ENCODE results near the gene LRMDA. TPM values are rescaled to one million over a fixed set of nuclear protein-coding genes. Genes with fewer than 3 reads are reported as not detected.

LRMDA gene
- total and polyA plus RNA-seq, 12 donors, result 30.7 to 132 (median 78.1) TPM

DNA sequence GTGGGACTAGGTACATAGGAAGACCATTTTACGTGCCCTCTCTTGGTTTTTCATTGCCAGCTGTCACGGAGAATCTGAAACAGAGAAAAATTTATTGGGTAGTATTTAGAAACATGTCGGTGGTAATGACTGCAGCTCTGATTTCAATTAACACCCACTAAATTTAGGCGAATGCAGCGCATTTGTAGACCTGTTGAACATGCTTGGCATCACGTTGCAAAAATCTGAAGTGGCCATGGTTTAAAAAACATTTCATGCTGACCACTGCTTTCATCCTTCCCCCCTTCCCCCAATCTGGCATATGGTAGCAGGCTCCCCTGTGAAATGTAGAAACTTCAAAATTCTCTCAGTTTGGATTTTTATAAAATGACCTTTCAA, 34.0 kb downstream of the LRMDA start:
- Histone ChIP-seq H3K4me1 (replicated peaks in 1 of 2) (peaks cover 24 to 52% of the 10 kb centered on the region in 2 donors), H3K4me3 (no peak overlapping the region), H3K36me3 (replicated peaks in 1 of 2) (no peaks in the 10 kb centered on the region), H3K27me3 (no peaks in the 10 kb centered on the region), H3K9me3 (replicated peaks in 1 of 3) (no peaks in the 10 kb centered on the region), H3K27ac (no peak overlapping the region)
- peak in 1 of 7 donors; percentile 30 for DNase-seq
- intact Hi-C loops (cut with DNase I), result loop anchor here in 1 of 2 donors (10.0 kb wide), 1 partner anchor 61 kb away; the partner anchor contains the start of gene ZNF503
- WGBS, 4 donors, result 90 to 96% (median 92%) methylated on average over 6 of the region's 6 CpGs
- TF ChIP-seq, protein P1, sequence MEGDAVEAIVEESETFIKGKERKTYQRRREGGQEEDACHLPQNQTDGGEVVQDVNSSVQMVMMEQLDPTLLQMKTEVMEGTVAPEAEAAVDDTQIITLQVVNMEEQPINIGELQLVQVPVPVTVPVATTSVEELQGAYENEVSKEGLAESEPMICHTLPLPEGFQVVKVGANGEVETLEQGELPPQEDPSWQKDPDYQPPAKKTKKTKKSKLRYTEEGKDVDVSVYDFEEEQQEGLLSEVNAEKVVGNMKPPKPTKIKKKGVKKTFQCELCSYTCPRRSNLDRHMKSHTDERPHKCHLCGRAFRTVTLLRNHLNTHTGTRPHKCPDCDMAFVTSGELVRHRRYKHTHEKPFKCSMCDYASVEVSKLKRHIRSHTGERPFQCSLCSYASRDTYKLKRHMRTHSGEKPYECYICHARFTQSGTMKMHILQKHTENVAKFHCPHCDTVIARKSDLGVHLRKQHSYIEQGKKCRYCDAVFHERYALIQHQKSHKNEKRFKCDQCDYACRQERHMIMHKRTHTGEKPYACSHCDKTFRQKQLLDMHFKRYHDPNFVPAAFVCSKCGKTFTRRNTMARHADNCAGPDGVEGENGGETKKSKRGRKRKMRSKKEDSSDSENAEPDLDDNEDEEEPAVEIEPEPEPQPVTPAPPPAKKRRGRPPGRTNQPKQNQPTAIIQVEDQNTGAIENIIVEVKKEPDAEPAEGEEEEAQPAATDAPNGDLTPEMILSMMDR (IDR thresholded peaks at IDR 0.05), result no peak
- no peak for TF ChIP-seq POLR2A (IDR thresholded peaks at IDR 0.05)

DNA sequence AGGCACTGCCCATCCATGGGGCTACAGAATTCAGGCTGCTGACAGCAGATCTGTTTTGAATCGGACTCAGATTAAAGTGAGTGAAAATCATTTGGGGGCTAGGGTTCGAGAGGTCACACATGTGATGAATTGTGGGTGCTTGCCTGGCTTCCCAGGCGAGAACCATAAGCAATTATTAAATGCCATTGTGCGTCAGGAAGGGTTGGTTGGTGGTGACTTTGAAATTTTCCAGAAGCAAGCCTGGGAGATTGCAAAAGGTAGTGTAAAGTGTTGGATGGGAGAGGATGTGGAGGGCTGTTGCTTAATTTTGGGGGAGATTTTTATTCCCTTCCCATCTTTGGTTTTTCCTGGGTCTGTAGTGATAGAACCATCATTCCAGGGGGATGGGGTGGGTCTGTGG, 34.6 kb downstream of the LRMDA start:
- intact Hi-C loops (cut with DNase I), result loop anchor here in 1 of 2 donors (10.0 kb wide), 1 partner anchor 61 kb away; the partner anchor contains the start of gene ZNF503
- Histone ChIP-seq H3K4me3 (no peak overlapping the region), H3K36me3 (replicated peaks in 1 of 2) (no peaks in the 10 kb centered on the region), H3K9me3 (replicated peaks in 1 of 3) (no peaks in the 10 kb centered on the region), H3K27ac (no peak overlapping the region), H3K4me1 (replicated peaks in 1 of 2) (peaks cover 24 to 53% of the 10 kb centered on the region in 2 donors), H3K27me3 (no peaks in the 10 kb centered on the region)
- TF ChIP-seq, protein P1 (IDR thresholded peaks at IDR 0.05), result no peak
- TF ChIP-seq POLR2A (IDR thresholded peaks at IDR 0.05), result no peak
- no peak for DNase-seq
- 95 to 98% (median 96%) methylated on average over 4 of the region's 4 CpGs for WGBS, 4 donors

DNA sequence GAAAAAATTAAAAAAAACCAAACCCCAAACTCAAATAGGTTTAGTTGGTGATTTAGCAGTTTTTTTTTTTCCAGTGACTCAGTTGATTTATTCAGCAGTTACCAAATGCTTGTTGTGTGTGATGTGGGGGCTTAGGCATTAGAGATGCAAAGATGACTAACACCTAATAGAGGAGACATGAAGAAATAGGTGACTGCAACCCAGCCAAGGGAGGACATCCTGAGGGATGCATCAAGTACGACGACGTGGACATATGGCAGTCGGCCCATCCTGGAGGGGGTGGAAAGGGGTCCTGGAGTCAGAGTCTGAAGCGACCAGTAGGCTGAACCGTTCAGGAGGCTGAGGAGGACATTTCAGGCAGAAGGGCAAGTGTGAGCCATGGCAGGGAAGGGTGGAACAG, 35.5 kb downstream of the LRMDA start:
- H3K4me1 ChIP-seq (replicated peaks in 1 of 2), result peaks cover 24 to 52% of the 10 kb centered on the region in 2 donors
- 85 to 96% (median 88%) methylated on average over 6 of the region's 6 CpGs for WGBS, 4 donors
- H3K4me3 ChIP-seq, result no peak overlapping the region
- DNase-seq, result peak in 2 of 7 donors; percentile 17 to 48
- TF ChIP-seq, protein P1 (IDR thresholded peaks at IDR 0.05), result no peak
- no peak for TF ChIP-seq POLR2A (IDR thresholded peaks at IDR 0.05)
- H3K27ac ChIP-seq, result no peak overlapping the region
- no peaks in the 10 kb centered on the region for H3K27me3 ChIP-seq
- intact Hi-C loops (cut with DNase I), result loop anchor here in 1 of 2 donors (10.0 kb wide), 1 partner anchor 62 kb away; the partner anchor contains the start of gene ZNF503
- no peaks in the 10 kb centered on the region for H3K36me3 ChIP-seq (replicated peaks in 1 of 2)
- no peaks in the 10 kb centered on the region for H3K9me3 ChIP-seq (replicated peaks in 1 of 3)

DNA sequence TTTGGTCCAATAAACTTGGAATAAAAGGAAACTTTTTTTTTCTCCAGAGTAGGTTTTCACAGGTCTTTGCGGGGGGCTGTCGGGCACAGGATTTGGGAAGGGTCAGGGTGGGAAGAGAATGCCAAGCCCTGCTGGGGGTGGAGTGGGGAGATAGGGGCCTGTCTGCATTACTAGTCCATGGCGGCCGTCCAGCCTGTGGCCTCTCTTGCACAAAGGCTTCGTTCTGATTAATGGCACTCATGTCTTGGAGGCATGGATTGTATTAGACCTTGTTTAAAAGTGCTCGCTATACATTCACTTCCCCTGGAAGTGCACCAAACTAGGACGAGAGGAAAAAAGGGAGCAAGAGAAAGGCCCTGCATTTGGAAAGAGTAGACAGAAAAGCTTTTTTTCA, 37.2 kb downstream of the LRMDA start:
- no peaks in the 10 kb centered on the region for H3K9me3 ChIP-seq (replicated peaks in 1 of 3)
- H3K4me1 ChIP-seq (replicated peaks in 1 of 2), result peaks cover 24 to 45% of the 10 kb centered on the region in 2 donors
- WGBS, 4 donors, result 44 to 61% (median 58%) methylated on average over 6 to 7 of the region's 7 CpGs
- TF ChIP-seq, protein P1 (IDR thresholded peaks at IDR 0.05), result no peak
- TF ChIP-seq POLR2A (IDR thresholded peaks at IDR 0.05), result no peak
- intact Hi-C loops (cut with DNase I), result loop anchor here in 1 of 2 donors (10.0 kb wide), 1 partner anchor 64 kb away; the partner anchor contains the start of gene ZNF503
- H3K27me3 ChIP-seq, result no peaks in the 10 kb centered on the region
- H3K27ac ChIP-seq, result peak overlapping the region in 4 of 5 donors; percentile 52 to 90 (median 78)
- H3K4me3 ChIP-seq, result no peak overlapping the region
- peak; percentile 30 to 61 (median 42) for DNase-seq
- H3K36me3 ChIP-seq (replicated peaks in 1 of 2), result no peaks in the 10 kb centered on the region

Data from adrenal gland (tissue), 12 donors.